SK-N-MC (cell line): ENCODE data around the gene REEP6.

ENCODE experiments used
- EZH2 ChIP-seq: fragments of 200-600 bp; sonication (generic); IDR thresholded peaks from one replicate; pipeline ENCODE4 v1.6.1; 2017; ENCODE audit warnings: antibody characterized with exemption
- FOXP2 ChIP-seq: optimal IDR thresholded peaks from 2 replicates; pipeline ENCODE3; 2011; ENCODE audit warnings: mild to moderate bottlenecking, moderate library complexity; ENCODE audit not compliant: insufficient read depth; ENCODE audit errors: extremely low read length, control extremely low read depth
- POLR2AphosphoS5 ChIP-seq: IDR thresholded peaks from 2 replicates; pipeline ENCODE4 v1.6.1; 2012; ENCODE audit warnings: mild to moderate bottlenecking, low read depth, low read length, borderline replicate concordance

DNA sequence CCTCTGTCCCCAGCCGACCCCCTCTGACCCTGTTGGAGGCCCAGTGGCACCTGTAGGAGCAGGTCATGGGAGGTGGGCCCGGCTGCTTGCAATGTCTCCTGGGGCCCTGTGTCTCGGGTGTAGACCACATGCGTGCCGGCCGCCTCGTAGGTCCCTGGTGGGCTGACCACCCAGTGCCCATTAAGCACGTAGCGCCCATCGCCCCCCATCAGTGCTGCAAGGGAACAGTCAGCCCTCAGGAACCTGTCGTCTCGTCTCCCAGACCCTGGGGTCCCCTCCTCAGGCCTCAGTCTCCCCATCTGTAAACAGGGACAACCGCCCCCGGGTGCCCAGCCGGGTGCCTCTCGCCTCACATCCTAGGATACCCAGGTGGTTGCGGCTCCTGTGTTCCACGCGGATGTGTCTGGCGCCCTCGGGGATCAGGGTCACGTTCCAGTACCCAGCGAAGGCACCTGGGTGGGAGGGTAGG is 16.2 kb downstream of the REEP6 start:
- TF ChIP-seq POLR2AphosphoS5 = no peak
- no peak for TF ChIP-seq EZH2
- no peak for TF ChIP-seq FOXP2
